Vagina (tissue), 2 donors: Measurements from ENCODE around the gene ANO1. TPM values are rescaled to one million over a fixed set of nuclear protein-coding genes. Genes with fewer than 3 reads are reported as not detected.

Experiments
- DNase-seq, 2 donors: peaks; one replicate each; pipeline ENCODE4 v3.0.0-alpha.2; 2017; ENCODE audit errors: extremely low spot score in 2 of 2
- H3K27ac ChIP-seq: fragments of 200-600 bp; sonication (generic); one replicate; pipeline ENCODE4 v1.5.1; 2019
- H3K27me3 ChIP-seq: fragments of 200-600 bp; sonication (generic); one replicate; pipeline ENCODE4 v1.5.1; 2019
- H3K36me3 ChIP-seq, 2 donors: fragments of 200-600 bp; sonication (generic); one replicate each; pipeline ENCODE4 v1.5.1; 2017 to 2019
- H3K4me1 ChIP-seq: fragments of 200-600 bp; sonication (generic); one replicate; pipeline ENCODE4 v1.5.1; 2019
- H3K4me3 ChIP-seq, 2 donors: fragments of 200-600 bp; sonication (generic); 1 replicate in 1 of 2; 2 replicates in 1 of 2; pipeline ENCODE4 v1.5.1; 2016 to 2019
- H3K9me3 ChIP-seq: fragments of 200-600 bp; sonication (generic); one replicate; pipeline ENCODE4 v1.5.1; 2019
- POLR2A ChIP-seq, 2 donors: fragments of 450-650 bp; IDR thresholded peaks; one replicate each; pipeline ENCODE4 v1.6.1; 2017; ENCODE audit warnings: antibody characterized with exemption in 2 of 2, mild to moderate bottlenecking in 2 of 2, moderate library complexity in 2 of 2
- POLR2AphosphoS5 ChIP-seq, 2 donors: sonication (generic); formaldehyde crosslinking; IDR thresholded peaks; one replicate each; pipeline ENCODE4 v1.9.0; 2017; ENCODE audit warnings: antibody characterized with exemption in 2 of 2, mild to moderate bottlenecking in 2 of 2, low read depth in 1 of 2; ENCODE audit not compliant: insufficient read depth in 1 of 2
- intact Hi-C: fragments of 100-400 bp; cut with DNase I; formaldehyde crosslinking; loops from one replicate; pipeline ENCODE4 v1.15.1; 2023
- total RNA-seq: library from RNA; depleted of rRNA; stranded (reverse); fragments of >200 nt; gene quantifications from one replicate; pipeline ENCODE4 v1.2.3, GENCODE V29; 2016
- TF ChIP-seq, protein P1 (sequence below), 3 experiments: fragments of 450-650 bp in 2 of 3; fragments of 200-600 bp in 1 of 3; sonication (generic) in 1 of 3; IDR thresholded peaks; one replicate each; pipeline ENCODE4 v1.5.1; 2017 to 2019; ENCODE audit warnings: antibody characterized with exemption in 3 of 3, mild to moderate bottlenecking in 2 of 3, moderate library complexity in 2 of 3

The ANO1 gene
- total RNA-seq, 1 donor from 2014 or later, result 40.8 TPM

DNA sequence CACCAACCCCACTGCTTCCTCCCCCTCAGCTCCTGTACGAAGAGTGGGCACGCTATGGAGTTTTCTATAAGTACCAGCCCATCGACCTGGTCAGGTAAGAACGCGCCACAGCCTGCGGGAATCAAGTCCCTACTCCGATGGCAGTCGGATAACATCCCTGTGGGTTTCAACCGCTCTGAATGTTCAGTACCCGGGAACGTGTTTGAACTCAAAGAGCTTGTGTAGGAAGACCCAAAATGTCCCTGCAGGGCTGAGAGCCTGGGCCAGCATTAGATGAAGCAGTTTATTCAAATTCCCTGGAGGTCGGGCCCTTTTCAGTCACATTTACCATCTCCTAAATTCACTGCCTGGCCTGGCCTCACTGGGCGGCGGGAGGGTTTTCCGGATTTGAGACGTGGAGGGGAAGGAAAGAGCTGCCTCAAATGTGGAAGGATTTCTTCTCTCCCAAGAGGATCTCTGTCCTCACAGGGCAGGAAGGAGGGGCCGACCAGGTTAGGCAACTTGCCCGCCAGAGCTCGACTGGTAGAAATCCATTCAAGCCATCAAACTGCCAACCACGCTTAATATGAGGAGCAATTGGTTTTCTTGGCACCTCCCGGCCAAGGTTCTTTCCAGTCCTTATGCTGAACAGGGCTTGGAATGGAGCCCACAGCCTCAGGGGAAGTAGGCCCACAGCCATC lies 46.3 kb downstream of the ANO1 start:
- Histone ChIP-seq H3K27me3 (no peaks in the 10 kb centered on the region), H3K27ac (peak overlapping the region; percentile 13), H3K9me3 (no peaks in the 10 kb centered on the region), H3K36me3 (no peaks in the 10 kb centered on the region), H3K4me1 (no peaks in the 10 kb centered on the region), H3K4me3 (no peak overlapping the region)
- no peak for DNase-seq
- no peak for TF ChIP-seq POLR2AphosphoS5 (IDR thresholded peaks at IDR 0.05; ENCODE audit: insufficient read depth in 1 of 2, low read depth in 1 of 2)
- TF ChIP-seq, protein P1, sequence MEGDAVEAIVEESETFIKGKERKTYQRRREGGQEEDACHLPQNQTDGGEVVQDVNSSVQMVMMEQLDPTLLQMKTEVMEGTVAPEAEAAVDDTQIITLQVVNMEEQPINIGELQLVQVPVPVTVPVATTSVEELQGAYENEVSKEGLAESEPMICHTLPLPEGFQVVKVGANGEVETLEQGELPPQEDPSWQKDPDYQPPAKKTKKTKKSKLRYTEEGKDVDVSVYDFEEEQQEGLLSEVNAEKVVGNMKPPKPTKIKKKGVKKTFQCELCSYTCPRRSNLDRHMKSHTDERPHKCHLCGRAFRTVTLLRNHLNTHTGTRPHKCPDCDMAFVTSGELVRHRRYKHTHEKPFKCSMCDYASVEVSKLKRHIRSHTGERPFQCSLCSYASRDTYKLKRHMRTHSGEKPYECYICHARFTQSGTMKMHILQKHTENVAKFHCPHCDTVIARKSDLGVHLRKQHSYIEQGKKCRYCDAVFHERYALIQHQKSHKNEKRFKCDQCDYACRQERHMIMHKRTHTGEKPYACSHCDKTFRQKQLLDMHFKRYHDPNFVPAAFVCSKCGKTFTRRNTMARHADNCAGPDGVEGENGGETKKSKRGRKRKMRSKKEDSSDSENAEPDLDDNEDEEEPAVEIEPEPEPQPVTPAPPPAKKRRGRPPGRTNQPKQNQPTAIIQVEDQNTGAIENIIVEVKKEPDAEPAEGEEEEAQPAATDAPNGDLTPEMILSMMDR (IDR thresholded peaks at IDR 0.05), result no peak
- TF ChIP-seq POLR2A (IDR thresholded peaks at IDR 0.05), result no peak
- intact Hi-C loops, result no loop called here

DNA sequence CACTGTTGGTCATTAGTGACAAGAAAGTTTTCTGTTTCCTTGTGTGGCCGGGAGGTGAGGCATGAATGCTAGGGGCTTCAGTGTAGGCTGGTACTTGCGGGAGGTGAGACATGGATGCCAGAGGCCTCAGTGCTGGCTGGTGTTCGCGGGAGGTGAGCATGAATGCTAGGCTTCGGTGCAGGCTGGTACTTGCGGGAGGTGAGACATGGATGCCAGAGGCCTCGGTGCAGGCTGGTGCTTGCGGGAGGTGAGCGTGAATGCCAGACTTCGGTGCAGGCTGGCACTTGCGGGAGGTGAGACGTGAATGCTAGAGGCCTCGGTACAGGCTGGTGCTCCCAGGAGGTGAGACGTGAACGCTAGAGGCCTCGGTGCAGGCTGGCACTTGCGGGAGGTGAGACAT lies 48.4 kb downstream of the ANO1 start:
- H3K4me3 ChIP-seq, result no peak overlapping the region
- H3K9me3 ChIP-seq, result no peaks in the 10 kb centered on the region
- H3K27ac ChIP-seq, result no peak overlapping the region
- no peaks in the 10 kb centered on the region for H3K36me3 ChIP-seq
- DNase-seq, result no peak
- intact Hi-C loops, result no loop called here
- TF ChIP-seq, protein P1 (IDR thresholded peaks at IDR 0.05), result no peak
- TF ChIP-seq POLR2AphosphoS5 (IDR thresholded peaks at IDR 0.05; ENCODE audit: insufficient read depth in 1 of 2, low read depth in 1 of 2), result no peak
- TF ChIP-seq POLR2A (IDR thresholded peaks at IDR 0.05), result no peak
- H3K27me3 ChIP-seq, result no peaks in the 10 kb centered on the region
- H3K4me1 ChIP-seq, result no peaks in the 10 kb centered on the region

DNA sequence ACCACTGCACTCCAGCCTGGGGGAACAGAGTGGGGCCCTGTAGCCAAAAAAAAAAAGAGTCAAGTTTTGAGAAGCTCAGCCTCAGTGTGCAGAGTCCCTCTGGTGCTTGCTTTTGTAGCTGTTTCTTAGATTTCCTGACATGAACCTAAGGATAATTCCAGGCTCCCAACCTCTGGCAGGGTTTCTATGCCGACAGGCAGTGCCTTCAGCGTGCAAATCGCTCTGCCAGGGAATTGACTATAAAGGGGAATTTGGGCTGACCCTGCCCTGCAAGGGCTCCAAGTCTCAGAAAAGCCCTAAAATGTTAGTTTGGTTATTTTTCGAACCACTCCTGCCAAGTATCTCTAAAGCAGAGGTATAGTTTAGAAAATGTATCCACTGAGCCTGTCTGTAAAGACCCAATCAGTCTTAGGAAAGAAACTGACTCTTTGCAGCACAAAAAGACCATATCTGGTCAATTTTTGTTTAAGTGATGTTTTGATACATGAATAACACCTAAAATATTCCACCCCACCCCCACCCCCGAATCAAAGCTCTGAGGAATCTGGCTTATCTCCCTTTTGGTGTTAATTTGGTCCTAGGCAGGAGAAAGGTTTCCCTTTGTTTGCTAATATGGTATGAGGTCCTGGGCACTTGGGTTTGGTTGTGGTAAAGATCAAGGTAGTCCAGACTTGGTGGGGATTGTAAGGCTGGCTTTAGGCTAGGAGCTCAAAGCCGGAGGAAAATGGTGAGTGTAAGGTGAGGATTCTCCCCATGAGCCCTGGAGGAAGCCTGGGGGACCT lies 49.7 kb downstream of the ANO1 start:
- intact Hi-C loops, result no loop called here

DNA sequence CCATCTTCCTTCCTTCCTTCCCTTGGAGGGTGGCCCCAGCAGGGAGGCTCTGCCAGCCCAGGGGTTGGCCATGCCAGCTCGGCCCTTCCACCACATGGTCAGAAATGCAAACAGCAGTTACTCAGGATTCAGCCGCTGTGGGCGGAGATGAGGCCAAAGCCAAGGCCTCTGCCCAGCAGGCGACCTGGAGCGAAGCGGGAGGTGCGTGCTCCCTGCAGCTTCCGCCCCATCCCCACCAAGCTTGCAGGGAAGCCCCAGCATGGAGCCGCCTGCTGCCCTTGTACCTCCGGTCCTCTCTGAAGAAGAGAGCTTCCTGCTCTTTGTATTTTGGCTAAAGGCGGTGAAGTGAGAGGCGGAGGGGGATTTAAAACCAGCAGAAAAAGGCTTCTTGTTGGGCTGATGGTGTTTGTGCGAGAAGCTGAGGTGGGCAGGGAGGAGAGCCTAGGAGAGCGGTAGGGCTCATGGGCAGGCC lies 50.4 kb downstream of the ANO1 start:
- TF ChIP-seq POLR2AphosphoS5 (IDR thresholded peaks at IDR 0.05; ENCODE audit: insufficient read depth in 1 of 2, low read depth in 1 of 2) (no peak), POLR2A (IDR thresholded peaks at IDR 0.05) (no peak)
- TF ChIP-seq, protein P1 (IDR thresholded peaks at IDR 0.05), result no peak
- Histone ChIP-seq H3K36me3 (no peaks in the 10 kb centered on the region), H3K9me3 (no peaks in the 10 kb centered on the region), H3K4me3 (no peak overlapping the region), H3K27ac (no peak overlapping the region), H3K4me1 (no peaks in the 10 kb centered on the region), H3K27me3 (no peaks in the 10 kb centered on the region)
- intact Hi-C loops, result no loop called here
- DNase-seq, result no peak

More for the DNA sequence above, 49.7 kb downstream of the ANO1 start:
- no peaks in the 10 kb centered on the region for H3K36me3 ChIP-seq
- DNase-seq, result no peak
- H3K4me3 ChIP-seq, result no peak overlapping the region
- H3K27ac ChIP-seq, result no peak overlapping the region
- no peaks in the 10 kb centered on the region for H3K4me1 ChIP-seq
- no peak for TF ChIP-seq POLR2A (IDR thresholded peaks at IDR 0.05)
- TF ChIP-seq, protein P1 (IDR thresholded peaks at IDR 0.05), result no peak
- TF ChIP-seq POLR2AphosphoS5 (IDR thresholded peaks at IDR 0.05; ENCODE audit: insufficient read depth in 1 of 2, low read depth in 1 of 2), result no peak
- no peaks in the 10 kb centered on the region for H3K9me3 ChIP-seq
- H3K27me3 ChIP-seq, result no peaks in the 10 kb centered on the region
